Activated naive CD4-positive, alpha-beta T cell treated with anti-CD3 and anti-CD28 coated beads, Interleukin-2, amount 50 U/mL, for 16 hours (primary cell): ENCODE data around the gene FEZ2.

Experiments
- DNase-seq: peaks from one replicate; pipeline ENCODE4 v3.0.0-alpha.2; 2020

The FEZ2 gene

DNA sequence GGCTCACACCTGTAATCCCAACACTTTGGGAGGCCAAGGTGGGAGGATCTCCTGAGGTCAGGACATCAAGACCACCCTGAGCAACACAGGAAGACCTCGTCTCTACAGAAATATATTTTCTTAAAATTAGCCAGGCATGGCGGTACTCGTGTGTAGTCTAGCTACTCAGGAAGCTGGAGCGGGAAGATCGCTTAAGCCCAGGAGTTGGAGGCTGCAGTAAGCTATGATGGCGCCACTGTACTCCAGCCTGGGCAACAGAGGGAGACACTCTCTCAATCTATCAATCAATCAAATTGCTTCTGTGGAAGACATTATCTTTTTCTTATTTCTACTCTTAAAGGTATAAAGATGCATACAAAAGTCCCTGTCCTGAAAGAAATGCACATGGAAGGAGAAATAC lies 11.3 kb downstream of the FEZ2 start:
- no peak for DNase-seq

- no peak for DNase-seq
Observed at GRCh38 chr2:36584148-36584794, 13.7 kb downstream of the FEZ2 start.

DNA sequence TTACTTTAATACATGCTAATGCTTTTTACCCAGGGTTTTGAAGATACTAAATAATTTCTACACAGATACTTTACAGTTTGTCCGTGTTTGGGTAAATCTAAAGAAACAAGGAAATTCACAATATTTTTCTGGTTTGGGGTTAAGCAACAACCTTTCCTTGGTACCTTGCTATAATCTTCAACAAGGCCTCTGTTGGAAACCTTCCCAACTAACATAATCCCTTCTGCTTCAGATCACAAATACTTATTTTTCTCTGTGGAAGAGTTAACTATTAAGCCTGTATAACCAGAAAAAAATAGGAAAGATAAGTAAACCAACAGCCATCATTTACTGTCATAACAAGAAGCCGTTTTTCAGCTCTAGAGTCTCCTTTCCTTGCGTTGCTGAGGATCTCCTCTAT lies 15.0 kb downstream of the FEZ2 start:
- DNase-seq: no peak

GRCh38 chr2:36582538-36582937 lies 15.4 kb downstream of the FEZ2 start:
- DNase-seq: no peak

DNA sequence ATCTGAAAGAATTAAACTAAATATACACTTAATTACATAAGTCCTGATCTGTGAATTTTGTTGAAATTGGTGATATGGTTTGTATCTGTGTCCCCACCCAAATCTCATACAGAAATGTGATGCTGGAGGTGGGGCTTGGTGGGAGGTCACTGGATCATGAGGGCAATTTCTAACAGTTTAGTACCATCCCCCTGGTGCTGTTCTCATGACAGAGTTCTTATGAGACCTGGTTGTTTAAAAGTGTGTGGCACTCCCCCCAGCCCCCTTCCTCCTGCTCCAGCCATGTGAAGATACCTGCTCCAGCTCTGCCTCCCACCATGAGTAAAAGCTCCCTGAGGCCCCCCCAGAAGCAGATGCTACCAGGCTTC lies 18.7 kb downstream of the FEZ2 start:
- no peak for DNase-seq

DNA sequence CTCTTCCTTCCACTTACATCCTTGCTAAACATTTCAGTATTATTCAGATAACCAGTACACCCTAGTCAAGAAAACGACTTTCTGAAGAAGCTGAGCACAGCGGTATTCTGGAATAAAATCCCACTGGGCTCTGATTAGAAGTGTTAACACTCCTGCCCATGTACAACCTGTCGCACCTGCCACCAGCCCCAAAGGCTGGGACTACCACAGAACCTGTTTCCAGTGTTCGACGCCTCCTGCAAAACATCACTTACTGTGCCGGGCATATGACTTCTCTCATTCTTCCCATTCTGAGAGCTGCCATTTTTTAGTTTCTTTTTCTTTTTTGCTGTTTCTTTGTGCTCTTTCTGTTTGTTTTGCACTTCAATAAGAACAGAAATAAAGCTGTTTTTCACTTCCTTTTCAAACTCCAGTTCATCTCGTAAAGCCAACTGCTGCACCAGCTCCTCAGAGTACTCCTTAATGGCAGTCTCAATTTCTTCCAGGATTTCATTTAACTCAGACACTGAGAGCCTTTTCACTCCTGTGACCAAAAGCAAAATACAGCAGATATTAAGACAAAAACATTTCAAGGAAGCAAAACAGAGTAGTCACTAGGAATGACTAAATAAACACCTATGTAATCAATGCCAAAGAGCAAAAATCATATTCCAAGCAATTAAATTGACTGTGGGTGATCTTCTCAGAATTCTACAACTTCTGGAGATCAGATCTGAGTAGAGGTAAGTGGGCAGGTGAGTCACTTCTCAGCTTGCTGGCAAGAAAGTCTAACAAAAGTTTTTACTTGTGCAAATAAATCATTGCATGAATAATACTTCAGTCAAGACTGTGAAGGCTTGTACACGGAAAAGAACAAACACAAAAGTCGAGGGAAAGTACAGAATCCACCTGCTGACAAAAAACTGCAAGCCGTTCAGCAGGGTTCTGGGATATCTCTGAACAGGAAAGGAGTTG lies 19.3 kb downstream of the FEZ2 start:
- DNase-seq: no peak

DNA sequence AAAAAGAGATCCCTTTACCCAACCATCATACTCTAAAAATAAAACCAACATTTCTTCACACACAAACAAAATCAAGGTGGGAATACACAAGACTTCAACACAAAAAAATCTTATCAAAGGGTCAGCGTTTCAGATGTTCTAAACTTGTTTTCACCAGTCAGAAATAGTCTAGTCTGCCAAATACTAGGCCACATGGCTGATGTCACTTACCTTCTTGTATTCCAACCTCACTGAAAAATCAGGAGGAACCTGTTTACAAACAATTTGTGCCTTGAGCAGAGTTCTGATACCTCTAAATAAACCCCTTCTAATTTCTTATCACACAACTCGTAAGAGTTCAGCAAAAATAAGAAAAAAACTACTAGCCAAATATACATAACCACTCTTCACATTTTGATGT lies 20.1 kb downstream of the FEZ2 start:
- no peak for DNase-seq

GRCh38 chr2:36574560-36574959 lies 23.4 kb downstream of the FEZ2 start:
- no peak for DNase-seq

DNA sequence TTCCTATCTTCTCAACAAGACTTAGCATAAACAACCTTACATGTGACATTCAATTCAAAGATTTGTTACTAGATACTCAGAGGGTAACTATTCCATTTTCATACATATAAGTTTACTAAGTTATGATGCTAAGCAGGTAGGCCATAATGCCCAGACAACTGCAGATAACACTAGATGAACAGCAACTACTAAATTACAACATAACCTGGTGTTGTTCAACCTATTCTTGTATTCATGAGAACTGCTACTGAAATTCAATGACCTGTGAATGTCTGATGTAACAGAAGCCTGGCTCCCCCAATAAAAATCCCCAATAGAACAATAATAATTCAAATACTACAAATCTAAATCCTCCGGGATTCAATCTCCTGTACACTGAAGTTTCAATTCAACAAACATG lies 24.8 kb downstream of the FEZ2 start:
- no peak for DNase-seq

DNA sequence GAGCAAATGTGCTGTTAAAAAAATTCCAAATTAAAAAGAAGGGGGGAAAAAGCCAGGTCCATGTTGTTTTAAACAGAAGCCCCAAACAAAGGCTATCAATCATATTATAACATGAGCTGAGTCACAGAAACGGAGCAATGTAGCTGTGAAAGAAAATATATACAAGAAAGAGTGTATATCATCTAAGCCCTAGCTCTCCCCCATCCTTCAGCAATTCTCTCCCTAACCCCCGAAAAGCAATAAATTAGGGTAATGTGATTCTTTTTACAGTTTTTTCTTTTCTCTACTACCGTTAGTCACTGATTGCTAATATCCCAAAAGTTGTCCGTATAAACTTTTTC lies 25.3 kb downstream of the FEZ2 start:
- DNase-seq: no peak

DNA sequence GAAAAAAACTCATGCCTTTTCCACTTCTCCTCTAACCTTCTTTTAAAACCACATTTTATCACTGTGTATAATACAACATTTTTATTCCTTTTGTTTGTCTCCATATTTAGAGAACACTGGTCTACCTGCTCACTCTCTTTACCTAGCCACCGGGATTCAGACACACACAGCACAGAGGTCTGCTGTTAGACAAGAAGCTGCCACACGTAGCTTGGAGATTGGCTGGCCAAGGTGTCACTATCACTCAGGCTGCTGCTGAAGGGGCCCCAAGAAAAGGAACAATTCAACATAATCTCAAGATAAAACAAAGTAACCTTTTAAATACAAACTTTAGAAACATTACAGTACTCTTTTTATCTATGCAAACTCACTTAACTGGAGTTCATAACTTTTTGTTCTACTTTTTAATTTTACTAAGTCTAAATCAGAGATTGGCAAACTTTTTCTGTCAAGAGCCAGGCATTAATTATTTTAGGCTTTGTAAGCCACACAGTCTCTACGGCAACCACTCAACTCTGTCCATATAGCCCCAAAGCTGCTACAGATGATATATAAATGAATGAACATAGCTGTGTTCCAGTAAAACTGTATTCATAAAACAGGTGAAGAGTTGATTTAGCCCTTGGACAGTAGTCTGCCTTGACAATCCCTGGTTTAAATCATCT lies 25.8 kb downstream of the FEZ2 start:
- no peak for DNase-seq

GRCh38 chr2:36570416-36570815 lies 27.6 kb downstream of the FEZ2 start:
- no peak for DNase-seq

- DNase-seq: no peak
Observed at GRCh38 chr2:36569267-36569856, 28.6 kb downstream of the FEZ2 start.

DNA sequence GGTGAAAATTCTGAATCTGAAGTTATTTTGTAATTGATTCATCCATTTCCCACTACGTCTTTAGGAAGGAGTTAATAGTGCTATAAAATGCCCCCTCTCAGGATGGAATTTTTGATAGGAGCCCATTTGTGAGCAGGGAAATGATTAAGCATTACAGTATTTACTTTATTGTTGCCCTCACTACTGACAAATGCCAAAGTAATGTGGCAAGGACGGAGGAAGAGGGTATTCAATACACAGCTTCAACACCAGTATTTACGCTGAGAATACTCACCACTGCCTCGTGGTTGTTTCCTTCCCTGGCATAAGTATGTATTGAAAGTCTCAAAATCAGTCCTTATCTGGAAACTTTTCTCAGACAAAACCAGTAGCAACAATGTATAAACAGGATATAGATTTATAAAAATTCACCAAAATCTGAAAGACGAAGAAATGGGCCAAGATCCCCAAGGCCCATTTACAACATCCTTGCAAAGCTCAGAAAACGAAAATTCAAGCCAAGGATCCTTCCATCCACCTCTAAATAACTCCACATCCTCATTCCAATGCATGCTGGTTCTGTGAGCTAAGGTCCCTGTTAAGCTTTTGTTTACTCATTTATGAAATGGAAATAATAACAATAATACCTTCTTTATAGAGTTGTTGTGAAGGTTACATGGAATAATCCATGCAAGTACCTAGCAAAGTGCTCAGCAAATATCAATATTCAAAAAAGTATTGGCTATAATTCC lies 29.3 kb downstream of the FEZ2 start:
- DNase-seq: no peak

DNA sequence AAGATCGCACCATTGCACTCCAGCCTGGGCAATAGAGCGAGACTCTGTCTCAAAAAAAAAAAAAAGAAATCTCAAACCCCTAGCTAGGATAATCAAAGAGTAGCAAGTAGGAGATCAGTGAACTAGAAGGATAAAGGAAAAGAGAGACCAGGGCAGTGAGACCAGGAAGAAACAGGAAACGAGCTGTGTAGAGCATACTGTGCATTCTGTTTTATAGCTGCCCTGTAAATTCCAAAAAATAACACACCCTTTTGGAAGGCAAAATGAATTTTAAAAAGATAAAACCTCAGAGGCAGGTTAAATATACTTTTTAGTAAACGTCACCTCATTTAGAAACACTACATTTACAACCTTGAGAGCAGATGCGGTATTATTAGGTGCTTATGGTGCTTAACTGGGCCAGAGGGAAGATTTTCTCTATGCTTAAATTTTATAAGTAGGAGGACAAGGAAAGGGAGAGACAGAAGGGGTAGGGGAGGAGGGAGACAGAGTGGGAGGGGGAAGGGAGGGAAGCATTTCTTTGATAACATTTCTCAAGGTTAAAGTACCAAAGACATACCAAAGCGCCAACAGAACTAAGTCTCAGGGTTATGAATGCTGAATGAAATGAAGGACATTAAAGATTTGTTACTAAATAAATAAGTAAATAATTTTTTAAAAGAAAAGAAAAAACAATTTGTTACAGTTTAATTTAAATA lies 30.1 kb downstream of the FEZ2 start:
- DNase-seq: no peak

DNA sequence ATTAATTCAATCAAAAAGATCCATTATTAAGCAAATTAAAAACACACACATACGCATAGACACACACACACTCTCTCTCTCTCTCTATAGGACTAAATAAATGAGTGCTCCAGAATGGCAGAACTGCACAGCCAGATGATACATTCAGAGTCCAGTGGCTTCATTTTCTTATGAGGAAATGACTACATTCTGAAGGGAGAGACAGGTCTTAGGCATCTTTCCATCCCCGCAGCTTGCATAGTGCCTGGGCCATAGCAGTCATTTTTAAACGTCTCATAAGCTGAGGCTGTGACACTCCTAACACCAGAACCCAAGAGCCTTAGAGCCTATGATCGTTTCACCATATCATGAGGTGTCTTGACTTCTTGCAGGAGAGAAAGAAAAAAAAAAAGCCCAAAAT lies 31.1 kb downstream of the FEZ2 start:
- no peak for DNase-seq

DNA sequence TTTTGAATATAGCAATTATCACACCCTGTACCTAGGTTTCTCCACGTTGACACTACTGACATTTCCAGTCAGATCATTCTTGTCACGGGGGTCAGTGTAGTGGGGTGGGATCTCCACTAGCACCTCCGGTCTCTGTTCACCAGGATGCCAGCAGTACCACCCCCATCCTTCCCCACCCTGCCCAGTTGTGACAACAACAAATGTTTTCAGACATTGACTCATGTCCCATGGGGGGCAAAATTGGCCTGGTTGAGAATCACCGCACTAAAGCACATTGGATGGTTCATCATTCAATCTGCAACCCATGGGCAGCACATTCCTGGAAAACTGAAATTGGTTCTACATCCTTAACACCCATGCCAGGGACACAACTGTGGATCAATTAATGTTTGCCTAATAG lies 32.3 kb downstream of the FEZ2 start:
- DNase-seq: no peak

- DNase-seq: no peak
Observed at GRCh38 chr2:36564377-36564930, 33.5 kb downstream of the FEZ2 start.

GRCh38 chr2:36562973-36563532 lies 34.9 kb downstream of the FEZ2 start:
- no peak for DNase-seq

DNA sequence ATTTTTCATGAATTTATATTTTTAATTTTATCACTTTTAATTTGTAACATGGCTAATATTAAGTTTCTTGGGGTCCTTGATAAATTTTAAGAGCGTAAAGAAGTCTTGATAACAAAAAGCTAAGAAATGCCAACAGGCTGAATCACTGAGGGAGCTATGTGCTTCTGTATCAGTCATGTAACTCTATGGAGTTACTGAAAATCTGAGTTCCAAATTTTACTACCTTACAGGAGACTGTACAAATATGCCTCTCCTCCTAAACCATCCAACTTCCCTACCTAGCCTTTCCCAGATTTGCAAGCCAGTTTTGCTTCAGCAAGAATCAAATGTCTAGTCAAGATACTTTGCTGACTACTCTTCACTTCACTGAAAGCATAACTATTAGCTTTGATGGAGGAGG lies 35.7 kb downstream of the FEZ2 start:
- no peak for DNase-seq

DNA sequence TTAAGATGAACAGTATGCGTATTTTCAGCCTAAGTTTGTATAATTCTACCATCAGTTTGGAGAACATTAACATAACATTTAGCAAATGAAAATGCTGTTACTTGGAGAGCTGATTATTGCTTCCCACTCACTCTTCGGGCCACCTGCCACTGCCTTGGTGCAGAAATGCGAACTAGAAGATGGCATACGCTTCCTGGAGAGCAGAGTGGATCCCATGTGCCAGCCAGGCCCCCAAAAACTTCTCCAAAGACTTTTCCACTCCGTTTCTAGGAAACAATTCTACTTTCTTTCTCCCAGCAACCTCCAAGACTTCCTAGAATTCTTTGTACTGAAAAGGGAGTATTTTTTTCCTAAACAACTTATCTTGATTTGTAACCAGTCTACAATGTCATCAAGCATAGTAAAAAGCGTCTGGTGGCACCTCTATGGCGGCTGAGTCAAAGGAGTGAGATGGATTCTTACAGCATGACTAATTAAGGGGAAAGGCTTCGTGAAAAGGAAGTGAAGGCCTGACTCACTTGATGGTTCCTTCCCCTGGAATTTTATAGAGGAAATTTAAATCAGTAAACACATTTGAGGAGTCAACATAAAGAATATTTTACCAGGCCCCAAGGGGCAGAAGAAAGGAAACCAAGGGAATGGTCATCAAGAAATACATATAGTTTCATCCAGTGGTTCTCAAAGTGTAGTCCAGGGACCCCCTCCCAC lies 36.6 kb downstream of the FEZ2 start:
- no peak for DNase-seq
